IPS-11a (cell line): ENCODE data around the gene MAGI3.
"Not testable (repeated sequence)": the region's sequence is repeated elsewhere in the genome, so short reads cannot be mapped to it uniquely, and the experiment has no call there.

Experiments
- H3K4me3 ChIP-seq: one replicate; pipeline ENCODE4 v1.5.1; 2013; ENCODE audit warnings: low read depth, low read length, control low read depth

Gene MAGI3

GRCh38 chr1:113396585-113396984 is 6.3 kb downstream of the MAGI3 start:
- no peak overlapping the region for H3K4me3 ChIP-seq

DNA sequence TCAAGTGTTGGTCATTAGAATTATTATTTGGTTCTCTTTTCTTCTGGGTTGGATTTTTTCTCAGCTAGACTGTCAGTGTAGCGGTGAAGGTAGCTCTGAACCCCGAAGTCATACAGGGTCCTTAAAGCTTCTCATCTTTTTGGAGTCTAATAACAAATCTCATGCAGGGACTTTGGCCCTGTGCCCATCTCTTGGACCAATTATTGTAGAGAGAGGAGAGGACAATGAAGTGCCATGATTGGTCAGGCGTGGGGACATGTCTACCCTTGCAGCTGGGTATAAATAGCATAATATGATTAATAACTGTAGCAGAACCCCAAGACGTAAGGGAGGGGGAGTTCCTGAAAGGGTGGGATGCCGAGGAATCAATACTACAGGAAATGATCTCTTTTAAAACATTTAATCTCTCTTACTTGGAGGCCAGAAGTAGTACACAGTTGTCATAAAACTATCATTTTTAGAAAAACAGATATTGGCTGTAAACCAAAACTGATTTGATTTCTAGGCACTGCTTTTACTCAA is 8.8 kb downstream of the MAGI3 start:
- no peak overlapping the region for H3K4me3 ChIP-seq

DNA sequence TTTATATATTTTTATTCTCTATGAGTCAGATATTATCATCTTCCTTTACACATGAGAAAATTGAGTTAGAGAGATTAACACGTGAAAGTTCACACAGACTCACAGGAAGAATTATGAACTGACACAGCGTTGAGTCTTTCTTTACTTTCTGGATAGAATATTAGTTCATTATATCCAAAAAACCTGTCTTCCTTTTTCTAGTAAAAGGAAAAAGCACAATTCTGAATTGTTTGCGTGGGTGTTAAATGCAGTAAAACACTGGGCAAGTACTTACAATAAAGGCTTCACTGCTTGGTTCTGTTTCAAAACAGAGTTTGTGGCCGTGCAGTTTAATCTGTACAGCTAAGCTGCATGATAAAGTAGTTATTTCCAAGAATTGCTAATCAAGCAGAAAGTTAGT is 10.8 kb downstream of the MAGI3 start:
- no peak overlapping the region for H3K4me3 ChIP-seq

DNA sequence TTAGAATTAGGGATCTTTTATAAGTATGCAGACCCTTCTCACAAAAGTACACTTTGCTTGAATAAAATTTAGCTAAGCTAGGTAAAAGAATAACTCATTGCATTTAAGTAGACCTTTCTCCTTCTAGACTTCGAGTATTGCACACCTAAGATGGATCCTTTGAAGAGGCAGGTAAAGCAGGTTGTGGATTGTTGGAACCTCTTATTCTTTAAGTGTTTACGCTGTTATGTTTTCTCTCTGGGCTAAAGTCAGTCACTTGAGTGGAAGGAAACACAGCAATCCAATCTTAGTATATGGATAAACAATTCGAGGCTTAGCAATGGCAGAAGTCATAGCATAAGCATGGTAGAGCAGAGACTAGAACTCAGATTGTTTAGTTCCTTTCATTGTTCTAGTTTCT is 11.4 kb downstream of the MAGI3 start:
- no peak overlapping the region for H3K4me3 ChIP-seq

DNA sequence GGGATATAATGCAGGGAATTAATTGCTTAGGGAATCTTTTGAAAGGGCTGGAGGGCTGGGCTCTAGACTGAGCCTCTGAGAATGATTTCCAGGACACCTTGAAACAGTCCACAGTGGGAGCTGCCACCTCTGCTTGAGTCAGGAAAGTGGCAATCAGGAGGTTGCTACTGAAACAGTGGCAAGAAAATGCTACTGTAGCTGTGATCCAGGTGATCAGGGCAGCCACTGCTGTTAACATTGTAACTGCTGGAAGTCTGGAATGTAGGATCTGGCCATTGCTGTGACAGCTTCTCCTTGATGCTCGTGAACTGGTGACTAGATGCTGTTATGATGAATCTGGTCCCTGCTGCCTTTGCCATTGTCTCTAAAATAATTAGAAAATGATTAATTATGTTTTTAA is 12.8 kb downstream of the MAGI3 start:
- no peak overlapping the region for H3K4me3 ChIP-seq

DNA sequence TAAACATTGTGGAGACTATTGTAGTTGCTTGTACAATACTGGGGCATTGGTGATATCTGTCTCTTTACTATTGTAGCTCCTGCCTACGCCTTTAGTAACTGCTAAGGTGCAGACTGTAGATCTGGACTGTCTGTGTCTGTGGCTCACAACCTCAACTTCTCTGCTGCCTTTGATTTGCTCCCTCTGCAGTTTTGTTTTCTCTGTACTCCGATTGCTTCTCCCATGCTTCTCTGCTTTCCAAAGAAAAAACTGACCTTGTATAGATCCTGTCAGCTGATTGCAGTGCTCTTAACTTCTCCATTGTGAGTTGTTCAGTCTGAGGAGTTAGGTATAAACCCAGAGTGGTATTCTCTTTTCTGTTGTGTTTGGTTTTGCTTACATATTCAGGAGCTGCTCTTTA is 15.3 kb downstream of the MAGI3 start:
- no peak overlapping the region for H3K4me3 ChIP-seq

GRCh38 chr1:113406149-113406548 is 15.8 kb downstream of the MAGI3 start:
- H3K4me3 ChIP-seq = not testable (repeated sequence)

DNA sequence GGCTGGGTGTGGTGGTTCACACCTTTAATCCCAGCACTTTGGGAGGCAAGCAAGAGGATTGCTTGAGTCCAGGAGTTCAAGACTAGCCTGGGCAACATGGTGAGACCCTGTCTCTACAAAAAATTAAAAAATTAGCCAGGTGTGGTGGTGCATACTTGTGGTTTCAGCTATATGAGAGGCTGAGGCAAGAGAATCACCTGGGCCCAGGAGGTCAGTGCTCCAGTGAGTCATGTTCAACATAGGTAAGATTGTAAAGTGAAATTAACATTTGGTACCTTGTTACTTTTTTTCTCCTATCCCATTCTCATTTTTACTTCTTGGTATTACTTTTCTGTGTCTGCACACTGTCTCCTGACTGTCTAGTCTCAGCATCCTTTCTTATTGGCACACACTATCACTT is 19.0 kb downstream of the MAGI3 start:
- no peak overlapping the region for H3K4me3 ChIP-seq

DNA sequence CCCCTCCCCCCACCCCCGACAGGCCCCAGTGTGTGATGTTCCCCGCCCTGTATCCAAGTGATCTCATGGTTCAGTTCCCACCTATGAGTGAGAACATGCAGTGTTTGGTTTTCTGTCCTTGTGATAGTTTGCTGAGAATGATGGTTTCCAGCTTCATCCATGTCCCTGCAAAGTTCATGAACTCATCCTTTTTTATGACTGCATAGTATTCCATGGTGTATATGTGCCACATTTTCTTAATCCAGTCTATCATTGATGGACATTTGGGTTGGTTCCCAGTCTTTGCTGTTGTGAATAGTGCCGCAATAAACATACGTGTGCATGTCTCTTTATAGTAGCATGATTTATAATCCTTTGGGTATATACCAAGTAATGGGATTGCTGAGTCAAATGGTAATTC is 21.7 kb downstream of the MAGI3 start:
- H3K4me3 ChIP-seq = not testable (repeated sequence)

DNA sequence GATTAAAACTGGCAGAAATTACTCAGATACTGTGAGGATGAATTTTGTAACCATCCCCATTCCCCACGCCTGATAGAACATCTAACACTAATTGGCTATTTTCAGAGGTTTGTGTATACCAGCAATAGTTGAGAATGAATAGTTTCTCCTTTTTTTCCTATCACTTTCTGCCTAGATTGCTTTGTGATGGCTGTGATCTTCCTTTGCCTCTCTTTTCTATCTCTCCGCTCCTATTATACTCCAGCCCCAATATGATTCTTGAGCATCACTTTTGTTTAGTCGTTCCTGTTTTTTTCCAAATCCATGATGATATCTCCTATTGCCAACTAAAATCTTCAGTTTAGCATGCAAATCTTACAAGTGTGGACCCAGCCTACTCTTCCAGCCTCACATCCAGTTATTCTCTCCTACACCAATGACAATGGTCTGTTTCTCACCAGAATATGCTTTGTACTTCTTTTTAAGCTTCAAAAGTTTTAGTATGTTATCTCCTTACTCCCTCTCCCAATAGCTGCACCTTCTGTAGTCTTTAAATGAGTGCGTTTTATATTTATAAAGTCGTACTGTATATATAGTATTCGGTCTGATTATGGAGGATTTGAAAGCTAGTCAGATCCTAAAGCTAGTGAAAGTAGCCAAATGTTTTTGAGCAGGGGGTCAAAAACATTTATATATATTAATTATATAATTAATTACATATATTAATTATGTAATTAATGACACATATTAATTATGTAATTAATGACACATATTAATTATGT is 25.2 kb downstream of the MAGI3 start:
- no peak overlapping the region for H3K4me3 ChIP-seq

- H3K4me3 ChIP-seq = not testable (repeated sequence)
These were observed 25.8 kb downstream of the MAGI3 start for GRCh38 chr1:113416071-113416470.

- H3K4me3 ChIP-seq = no peak overlapping the region
These were observed 26.2 kb downstream of the MAGI3 start for GRCh38 chr1:113416496-113416895.

- no peak overlapping the region for H3K4me3 ChIP-seq
These were observed 32.2 kb downstream of the MAGI3 start for GRCh38 chr1:113422315-113423068.

DNA sequence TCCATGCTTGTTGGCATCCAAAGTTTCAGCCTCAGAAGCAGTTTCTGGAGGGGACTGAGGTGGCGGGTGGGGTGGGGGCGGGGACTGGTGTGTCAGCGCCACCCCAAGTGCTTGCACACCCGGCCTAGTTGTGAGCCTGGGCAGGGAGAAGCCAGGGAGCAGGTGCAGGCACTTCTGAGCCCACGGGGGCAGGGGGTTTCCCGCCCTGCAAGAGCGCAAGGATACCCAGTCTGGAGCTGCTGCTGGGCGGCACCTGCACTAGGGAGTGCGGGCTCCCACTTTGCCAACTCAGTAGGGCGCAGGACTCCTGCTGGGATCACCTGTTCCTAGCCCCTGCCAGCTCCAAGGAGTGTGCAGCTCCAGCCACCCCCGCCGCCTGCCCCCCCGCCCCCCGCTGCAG is 33.5 kb downstream of the MAGI3 start:
- no peak overlapping the region for H3K4me3 ChIP-seq

DNA sequence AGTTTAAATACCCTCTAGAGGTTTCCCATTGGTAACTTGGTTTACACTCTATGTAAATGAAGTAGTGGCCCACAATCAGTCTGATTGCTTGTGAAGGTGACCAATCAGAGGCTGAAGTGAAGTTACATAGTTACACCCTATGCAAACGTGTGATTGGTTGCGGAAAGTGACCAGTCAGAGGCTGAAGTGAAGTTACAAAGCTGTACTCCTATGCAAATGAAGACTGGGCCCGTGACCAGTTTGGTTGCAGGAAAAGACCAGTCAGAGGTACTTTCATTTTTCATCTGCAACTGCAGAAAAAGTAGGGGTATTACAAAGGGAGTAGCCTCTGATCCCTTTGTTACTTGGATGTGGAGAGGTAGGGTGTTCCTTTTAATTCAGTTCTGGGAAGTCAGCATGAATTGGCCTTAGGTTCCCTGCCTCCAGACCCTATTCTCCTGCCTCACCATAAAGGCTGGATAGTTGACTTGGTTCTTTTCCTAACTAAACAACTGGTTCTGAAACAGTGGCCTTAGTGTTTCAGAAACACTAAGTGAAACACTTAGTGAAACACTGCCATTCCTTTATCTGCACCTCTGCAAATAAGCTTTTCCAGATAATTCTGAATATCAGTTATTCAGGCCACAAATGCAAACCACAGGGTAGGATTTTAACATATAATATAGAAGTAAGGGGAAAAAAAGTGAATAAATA is 39.3 kb downstream of the MAGI3 start:
- H3K4me3 ChIP-seq = no peak overlapping the region

- no peak overlapping the region for H3K4me3 ChIP-seq
These were observed 42.9 kb downstream of the MAGI3 start for GRCh38 chr1:113433184-113433583.

GRCh38 chr1:113434081-113434873 is 44.0 kb downstream of the MAGI3 start:
- no peak overlapping the region for H3K4me3 ChIP-seq

DNA sequence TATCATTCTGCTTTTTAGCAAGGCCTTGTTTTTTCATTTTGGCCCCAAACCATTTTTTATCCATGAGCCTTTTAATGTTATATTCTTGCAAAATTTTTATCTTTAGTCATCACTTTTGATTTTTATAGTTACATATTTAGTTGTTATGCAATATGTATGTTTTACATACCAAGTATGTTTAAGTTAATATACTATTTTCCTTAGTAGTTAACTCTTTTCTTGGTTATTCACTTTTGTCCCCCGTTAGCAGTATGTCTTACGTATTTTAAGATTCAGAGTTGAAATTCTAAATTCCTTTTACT is 44.5 kb downstream of the MAGI3 start:
- H3K4me3 ChIP-seq = no peak overlapping the region

DNA sequence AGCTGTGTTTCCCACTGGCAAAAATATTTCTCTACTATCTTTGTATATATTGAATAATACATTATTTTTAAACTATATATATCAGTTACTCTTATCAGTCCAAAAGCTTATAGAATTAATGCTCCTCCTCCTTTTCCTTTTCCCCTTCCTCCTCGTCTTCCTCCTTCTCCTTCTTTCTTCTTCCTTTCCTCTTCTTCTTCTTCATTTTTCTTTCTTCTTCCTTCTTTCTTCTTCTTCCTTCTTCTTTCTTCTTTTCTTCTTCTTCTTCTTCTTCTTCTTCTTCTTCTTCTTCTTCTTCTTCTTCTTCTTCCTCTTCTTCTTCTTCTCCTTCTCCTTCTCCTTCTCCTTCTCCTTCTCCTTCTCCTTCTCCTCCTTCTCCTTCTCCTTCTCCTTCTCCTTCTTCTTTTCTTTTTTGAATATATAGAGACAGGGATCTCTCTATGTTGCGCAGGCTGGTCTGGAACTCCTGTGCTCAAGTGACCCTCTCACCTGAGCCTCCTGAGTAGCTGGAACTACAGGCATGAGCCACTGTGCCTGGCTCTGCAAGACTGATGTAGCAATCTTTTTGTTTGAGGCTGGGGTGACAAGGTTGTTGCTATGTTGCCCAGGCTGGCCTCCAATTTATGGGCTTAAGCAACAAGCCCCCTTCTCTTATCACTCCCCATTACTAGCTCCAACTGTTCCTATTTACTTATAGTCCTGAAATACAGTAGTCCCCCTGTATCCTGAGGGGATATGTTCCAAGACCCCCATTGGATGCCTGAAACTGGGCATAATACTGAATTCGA is 47.4 kb downstream of the MAGI3 start:
- no peak overlapping the region for H3K4me3 ChIP-seq

GRCh38 chr1:113438505-113439276 is 48.4 kb downstream of the MAGI3 start:
- no peak overlapping the region for H3K4me3 ChIP-seq
